Keratinocyte (primary cell): ENCODE measurements around the gene SH3BP5L.

Experiments used
- EZH2 ChIP-seq: IDR thresholded peaks from one replicate; pipeline ENCODE4 v1.6.1; 2012; ENCODE audit warnings: inconsistent platforms, mild to moderate bottlenecking, low read length, moderate library complexity
- TF ChIP-seq, protein P1 (sequence below), 3 experiments: IDR thresholded peaks in 1 of 3; conservative IDR thresholded peaks in 1 of 3; optimal IDR thresholded peaks in 1 of 3; 2 replicates in 2 of 3; 3 replicates in 1 of 3; pipeline versions ENCODE3 to v1.5.1; 2011; ENCODE audit warnings: low read length in 3 of 3, mild to moderate bottlenecking in 3 of 3, moderate library complexity in 2 of 3, control low read depth in 1 of 3, inconsistent platforms in 1 of 3; ENCODE audit not compliant: insufficient read depth in 2 of 3; ENCODE audit errors: extremely low read depth in 1 of 3

DNA sequence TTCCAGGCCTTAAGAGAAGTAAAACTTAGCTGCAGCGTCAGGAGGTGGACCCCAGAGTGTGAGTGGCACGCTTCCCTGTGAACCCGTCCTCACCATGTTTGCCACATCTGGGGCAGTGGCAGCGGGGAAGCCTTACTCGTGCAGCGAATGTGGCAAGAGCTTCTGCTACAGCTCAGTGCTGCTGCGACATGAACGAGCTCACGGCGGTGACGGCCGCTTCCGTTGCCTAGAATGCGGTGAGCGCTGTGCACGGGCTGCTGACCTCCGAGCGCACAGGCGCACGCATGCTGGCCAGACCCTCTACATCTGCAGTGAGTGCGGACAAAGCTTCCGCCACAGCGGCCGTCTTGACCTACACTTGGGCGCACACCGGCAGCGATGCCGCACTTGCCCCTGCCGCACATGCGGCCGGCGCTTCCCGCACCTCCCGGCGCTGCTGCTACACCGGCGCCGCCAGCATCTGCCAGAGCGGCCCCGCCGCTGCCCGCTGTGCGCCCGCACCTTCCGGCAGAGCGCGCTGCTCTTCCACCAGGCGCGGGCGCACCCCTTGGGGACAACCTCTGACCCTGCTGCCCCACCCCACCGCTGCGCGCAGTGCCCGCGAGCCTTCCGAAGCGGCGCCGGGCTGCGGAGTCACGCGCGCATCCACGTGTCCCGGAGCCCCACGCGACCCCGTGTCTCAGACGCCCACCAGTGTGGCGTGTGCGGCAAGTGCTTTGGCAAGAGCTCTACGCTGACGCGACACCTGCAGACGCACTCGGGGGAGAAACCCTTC lies 21.7 kb upstream of the SH3BP5L start:
- TF ChIP-seq, protein P1, sequence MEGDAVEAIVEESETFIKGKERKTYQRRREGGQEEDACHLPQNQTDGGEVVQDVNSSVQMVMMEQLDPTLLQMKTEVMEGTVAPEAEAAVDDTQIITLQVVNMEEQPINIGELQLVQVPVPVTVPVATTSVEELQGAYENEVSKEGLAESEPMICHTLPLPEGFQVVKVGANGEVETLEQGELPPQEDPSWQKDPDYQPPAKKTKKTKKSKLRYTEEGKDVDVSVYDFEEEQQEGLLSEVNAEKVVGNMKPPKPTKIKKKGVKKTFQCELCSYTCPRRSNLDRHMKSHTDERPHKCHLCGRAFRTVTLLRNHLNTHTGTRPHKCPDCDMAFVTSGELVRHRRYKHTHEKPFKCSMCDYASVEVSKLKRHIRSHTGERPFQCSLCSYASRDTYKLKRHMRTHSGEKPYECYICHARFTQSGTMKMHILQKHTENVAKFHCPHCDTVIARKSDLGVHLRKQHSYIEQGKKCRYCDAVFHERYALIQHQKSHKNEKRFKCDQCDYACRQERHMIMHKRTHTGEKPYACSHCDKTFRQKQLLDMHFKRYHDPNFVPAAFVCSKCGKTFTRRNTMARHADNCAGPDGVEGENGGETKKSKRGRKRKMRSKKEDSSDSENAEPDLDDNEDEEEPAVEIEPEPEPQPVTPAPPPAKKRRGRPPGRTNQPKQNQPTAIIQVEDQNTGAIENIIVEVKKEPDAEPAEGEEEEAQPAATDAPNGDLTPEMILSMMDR (optimal IDR thresholded peaks at IDR 0.05 in 1 of 3, IDR thresholded peaks at IDR 0.05 in 1 of 3, conservative IDR thresholded peaks at IDR 0.05 in 1 of 3; ENCODE audit: extremely low read depth in 1 of 3, insufficient read depth in 2 of 3, low read length in 3 of 3), result no peak
- no peak for TF ChIP-seq EZH2
